Transverse colon (tissue), 4 donors: Measurements from ENCODE around the gene SEMA4D. TPM values are rescaled to one million over a fixed set of nuclear protein-coding genes. Genes with fewer than 3 reads are reported as not detected.

Source experiments
- DNase-seq: peaks from one replicate; pipeline ENCODE4 v3.0.0-alpha.2; 2019
- H3K27ac ChIP-seq, 4 donors: fragments of 200-600 bp; sonication (generic); 2 replicates each; pipeline ENCODE4 v1.5.1; 2016 to 2018; ENCODE audit warnings: inconsistent platforms in 4 of 4
- H3K27me3 ChIP-seq: fragments of 200-600 bp; sonication (generic); 2 replicates; pipeline ENCODE4 v1.5.1; 2017; ENCODE audit warnings: inconsistent platforms
- H3K36me3 ChIP-seq, 4 donors: fragments of 200-600 bp; sonication (generic); 2 replicates each; pipeline ENCODE4 v1.5.1; 2017 to 2019; ENCODE audit warnings: inconsistent platforms in 4 of 4
- H3K4me1 ChIP-seq, 4 donors: fragments of 200-600 bp; sonication (generic); 2 replicates each; pipeline ENCODE4 v1.5.1; 2017 to 2020; ENCODE audit warnings: inconsistent platforms in 4 of 4
- H3K4me3 ChIP-seq, 4 donors: fragments of 200-600 bp; sonication (generic); 1 replicate in 1 of 4; 2 replicates in 3 of 4; pipeline versions ENCODE4 v1.5.1 to v1.6.1; 2017 to 2019; ENCODE audit warnings: inconsistent platforms in 4 of 4
- H3K9me3 ChIP-seq, 2 donors: fragments of 200-600 bp; sonication (generic); 2 replicates each; pipeline ENCODE4 v1.5.1; 2017 to 2019; ENCODE audit warnings: inconsistent platforms in 2 of 2
- EP300 ChIP-seq: sonication (generic); formaldehyde crosslinking; IDR thresholded peaks from one replicate; pipeline ENCODE4 v1.6.1; 2017; ENCODE audit warnings: antibody characterized with exemption, low read depth
- POLR2A ChIP-seq: fragments of 450-650 bp; IDR thresholded peaks from one replicate; pipeline ENCODE4 v1.6.1; 2016; ENCODE audit warnings: antibody characterized with exemption, mild to moderate bottlenecking, moderate library complexity
- POLR2AphosphoS5 ChIP-seq, 3 donors: sonication (generic); formaldehyde crosslinking; IDR thresholded peaks; one replicate each; pipeline ENCODE4 v1.6.1; 2016; ENCODE audit warnings: antibody characterized with exemption in 3 of 3
- WGBS, 2 donors: methylation state at CpG; one replicate each; pipeline ENCODE4 v1.1.5; 2018; ENCODE audit warnings: low coverage in 1 of 2; 5-methylcytosine and 5-hydroxymethylcytosine counted together
- in situ Hi-C, 4 donors: fragments of 200-750 bp; cut with MboI; loops; one replicate each; pipeline versions ENCODE4 v1.15.0 to v1.15.1; 2017; ENCODE audit warnings: low sequenced_read_pairs in 3 of 4, low pct_ligation_motif_present in 1 of 4, low pct_unique_long_range_greater_than_20kb in 1 of 4
- intact Hi-C: fragments of 100-400 bp; cut with DNase I; formaldehyde crosslinking; loops from one replicate; pipeline ENCODE4 v1.15.1; 2023; ENCODE audit warnings: low total_unique reads
- total RNA-seq, 4 donors: library from RNA; depleted of rRNA; stranded (reverse); fragments of >200 nt; gene quantifications; one replicate each; pipeline ENCODE4 v1.1.0, GENCODE V29; 2016
- TF ChIP-seq, protein P1 (sequence below), 5 experiments: fragments of 200-600 bp in 3 of 5; fragments of 450-650 bp in 2 of 5; sonication (generic) in 3 of 5; IDR thresholded peaks; 1 replicate in 2 of 5; 2 replicates in 3 of 5; pipeline ENCODE4 v1.5.1; 2016 to 2017; ENCODE audit warnings: antibody characterized with exemption in 5 of 5, inconsistent platforms in 3 of 5, mild to moderate bottlenecking in 2 of 5, moderate library complexity in 1 of 5

SEMA4D gene
- total RNA-seq, 4 donors from 2014 or later = 8.7 to 29.1 (median 14.5) TPM

DNA sequence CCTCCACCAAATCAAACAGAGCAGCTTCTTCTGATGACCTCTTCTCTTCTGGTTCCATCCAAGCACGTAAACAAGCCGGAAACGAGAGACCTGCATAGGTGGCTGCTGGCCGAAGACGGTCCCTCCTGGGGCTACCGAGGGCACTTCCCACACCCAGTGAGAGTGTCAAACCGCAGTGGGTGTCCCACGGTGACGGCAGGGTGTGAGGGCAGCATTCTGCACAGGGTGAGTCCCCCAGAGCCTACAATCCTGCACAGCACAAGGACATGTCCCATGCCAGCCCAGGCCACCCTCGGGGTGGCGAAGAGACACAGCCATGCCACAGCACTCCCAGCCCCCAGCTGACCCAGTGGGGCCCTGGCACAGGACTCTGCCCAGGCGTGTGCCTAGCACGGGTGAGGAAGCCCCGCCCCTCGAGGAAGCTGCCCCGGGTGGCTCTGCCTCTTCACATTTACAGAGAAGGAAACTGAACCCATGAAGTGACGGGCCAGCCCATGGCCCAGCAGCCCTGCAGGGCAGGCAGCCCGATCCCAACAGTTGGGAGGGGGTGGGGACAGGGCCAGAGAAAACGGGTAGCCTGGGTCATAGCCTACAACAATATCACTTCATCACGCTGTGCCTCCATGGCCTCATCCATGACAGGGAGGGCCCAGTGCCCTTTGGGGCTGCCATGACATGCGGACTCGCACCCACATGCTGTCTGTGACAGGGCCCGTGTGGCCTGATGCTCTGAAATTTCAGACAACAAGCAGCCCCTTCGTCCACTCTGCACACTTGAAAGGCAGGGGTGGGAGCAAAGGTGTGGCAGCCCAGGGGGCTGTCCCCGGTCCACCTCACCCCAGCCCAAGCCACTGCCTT lies 43.2 kb downstream of the SEMA4D start:
- Histone ChIP-seq H3K36me3 (no peaks in the 10 kb centered on the region), H3K27me3 (no peaks in the 10 kb centered on the region), H3K4me3 (no peak overlapping the region), H3K27ac (no peak overlapping the region), H3K9me3 (no peaks in the 10 kb centered on the region), H3K4me1 (peaks cover 0 to 7% (median 0%) of the 10 kb centered on the region in 4 donors)
- in situ Hi-C loops (no loop called here), intact Hi-C loops (no loop called here)
- 96% methylated on average over 20 of the region's 25 CpGs; no CpG with 5 or more reads in 1 of the 2 donors for WGBS, 2 donors
- DNase-seq = no peak
- TF ChIP-seq POLR2A = no peak
- TF ChIP-seq POLR2AphosphoS5 (IDR thresholded peaks at IDR 0.05) = no peak
- TF ChIP-seq, protein P1, sequence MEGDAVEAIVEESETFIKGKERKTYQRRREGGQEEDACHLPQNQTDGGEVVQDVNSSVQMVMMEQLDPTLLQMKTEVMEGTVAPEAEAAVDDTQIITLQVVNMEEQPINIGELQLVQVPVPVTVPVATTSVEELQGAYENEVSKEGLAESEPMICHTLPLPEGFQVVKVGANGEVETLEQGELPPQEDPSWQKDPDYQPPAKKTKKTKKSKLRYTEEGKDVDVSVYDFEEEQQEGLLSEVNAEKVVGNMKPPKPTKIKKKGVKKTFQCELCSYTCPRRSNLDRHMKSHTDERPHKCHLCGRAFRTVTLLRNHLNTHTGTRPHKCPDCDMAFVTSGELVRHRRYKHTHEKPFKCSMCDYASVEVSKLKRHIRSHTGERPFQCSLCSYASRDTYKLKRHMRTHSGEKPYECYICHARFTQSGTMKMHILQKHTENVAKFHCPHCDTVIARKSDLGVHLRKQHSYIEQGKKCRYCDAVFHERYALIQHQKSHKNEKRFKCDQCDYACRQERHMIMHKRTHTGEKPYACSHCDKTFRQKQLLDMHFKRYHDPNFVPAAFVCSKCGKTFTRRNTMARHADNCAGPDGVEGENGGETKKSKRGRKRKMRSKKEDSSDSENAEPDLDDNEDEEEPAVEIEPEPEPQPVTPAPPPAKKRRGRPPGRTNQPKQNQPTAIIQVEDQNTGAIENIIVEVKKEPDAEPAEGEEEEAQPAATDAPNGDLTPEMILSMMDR (IDR thresholded peaks at IDR 0.05) = no peak
- TF ChIP-seq EP300 = no peak

DNA sequence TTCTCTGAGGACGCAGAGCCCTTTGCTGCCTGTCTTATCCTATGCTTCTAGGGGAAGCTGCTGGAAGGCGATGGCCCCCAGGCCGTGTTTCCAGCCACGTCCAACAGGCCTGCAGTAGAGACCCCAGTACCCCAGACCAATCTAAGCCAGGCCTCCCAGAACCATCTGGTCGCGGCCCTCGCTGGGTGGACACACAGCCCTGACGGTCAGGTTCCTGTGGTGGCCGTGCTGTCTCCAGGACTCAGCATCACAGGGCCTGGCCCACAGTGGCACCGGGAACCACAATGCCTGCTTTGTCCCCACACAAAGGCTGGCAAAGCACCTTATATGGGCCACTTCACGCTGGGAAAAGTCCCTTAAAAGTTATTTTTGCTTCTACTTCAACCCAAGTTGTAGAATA lies 44.5 kb downstream of the SEMA4D start:
- intact Hi-C loops = no loop called here
- H3K27me3 ChIP-seq = no peaks in the 10 kb centered on the region
- WGBS, 2 donors = 98% methylated on average over 10 of the region's 11 CpGs; no CpG with 5 or more reads in 1 of the 2 donors
- no peak overlapping the region for H3K27ac ChIP-seq
- H3K4me3 ChIP-seq = no peak overlapping the region
- TF ChIP-seq POLR2AphosphoS5 (IDR thresholded peaks at IDR 0.05) = no peak
- TF ChIP-seq POLR2A = no peak
- TF ChIP-seq, protein P1 (IDR thresholded peaks at IDR 0.05) = no peak
- no peak for TF ChIP-seq EP300
- H3K4me1 ChIP-seq = peaks cover 0 to 7% (median 0%) of the 10 kb centered on the region in 4 donors
- H3K9me3 ChIP-seq = no peaks in the 10 kb centered on the region
- in situ Hi-C loops = no loop called here
- H3K36me3 ChIP-seq = no peaks in the 10 kb centered on the region
- DNase-seq = no peak

DNA sequence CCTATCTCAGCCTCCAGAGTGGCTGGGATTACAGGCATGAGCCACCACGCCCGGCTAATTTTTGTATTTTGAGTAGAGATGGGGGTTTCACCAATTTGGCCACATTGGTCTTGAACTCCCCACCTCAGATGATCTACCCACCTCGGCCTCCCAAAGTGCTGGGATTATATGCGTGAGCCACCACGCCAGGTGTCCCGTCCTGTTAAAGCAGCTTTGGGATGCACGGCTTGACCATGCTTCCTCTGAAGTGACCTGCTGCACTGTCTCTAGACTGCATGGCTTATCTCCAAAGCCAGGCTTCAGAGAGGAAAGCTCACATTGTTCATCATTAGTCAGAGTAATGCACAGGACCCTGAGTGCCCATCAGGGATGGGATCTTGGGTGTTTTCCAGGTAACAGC lies 45.4 kb downstream of the SEMA4D start:
- Histone ChIP-seq H3K4me3 (no peak overlapping the region), H3K36me3 (no peaks in the 10 kb centered on the region), H3K27me3 (no peaks in the 10 kb centered on the region), H3K27ac (no peak overlapping the region), H3K9me3 (no peaks in the 10 kb centered on the region), H3K4me1 (peaks cover 0 to 7% (median 0%) of the 10 kb centered on the region in 4 donors)
- TF ChIP-seq POLR2A (no peak), POLR2AphosphoS5 (IDR thresholded peaks at IDR 0.05) (no peak), EP300 (no peak)
- TF ChIP-seq, protein P1 (IDR thresholded peaks at IDR 0.05) = no peak
- WGBS, 2 donors = 95 to 100% methylated on average over 2 to 7 of the region's 7 CpGs
- in situ Hi-C loops = no loop called here
- no peak for DNase-seq
- intact Hi-C loops = no loop called here

DNA sequence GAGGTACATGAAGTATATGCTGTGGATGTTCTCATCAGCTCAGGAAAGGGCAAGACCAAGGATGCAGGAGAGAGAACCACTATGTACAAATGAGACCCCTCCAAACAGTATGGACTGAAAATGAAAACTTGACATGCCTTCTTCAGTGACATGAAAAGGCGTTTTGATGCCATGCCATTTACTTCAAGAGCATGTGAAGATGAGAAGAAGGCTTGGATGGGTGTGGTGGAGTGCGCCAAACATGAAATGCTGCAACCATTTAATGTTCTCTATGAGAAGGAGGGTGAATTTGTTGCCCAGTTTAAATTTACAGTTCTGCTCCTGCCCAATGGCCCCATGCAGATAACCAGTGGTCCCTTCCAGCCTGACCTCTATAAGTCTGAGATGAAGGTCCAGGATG lies 47.7 kb downstream of the SEMA4D start:
- H3K27ac ChIP-seq = no peak overlapping the region
- peaks cover 0 to 9% (median 0%) of the 10 kb centered on the region in 4 donors for H3K4me1 ChIP-seq
- in situ Hi-C loops = no loop called here
- no peaks in the 10 kb centered on the region for H3K36me3 ChIP-seq
- intact Hi-C loops = no loop called here
- TF ChIP-seq EP300 (no peak), POLR2AphosphoS5 (IDR thresholded peaks at IDR 0.05) (no peak), POLR2A (no peak)
- no peaks in the 10 kb centered on the region for H3K9me3 ChIP-seq
- H3K27me3 ChIP-seq = no peaks in the 10 kb centered on the region
- H3K4me3 ChIP-seq = no peak overlapping the region
- 95% methylated on average over 2 of the region's 2 CpGs; no CpG with 5 or more reads in 1 of the 2 donors for WGBS, 2 donors
- DNase-seq = no peak
